Ovary (tissue), 9 donors: ENCODE results near the gene SSUH2. TPM values are rescaled to one million over a fixed set of nuclear protein-coding genes. Genes with fewer than 3 reads are reported as not detected.

ENCODE experiments used
- DNase-seq, 5 donors: peaks; one replicate each; pipeline ENCODE4 v3.0.0-alpha.2; 2019 to 2020
- H3K27ac ChIP-seq, 2 donors: fragments of 200-600 bp; one replicate each; pipeline versions ENCODE4 v1.5.1 to v1.8.0; 2019 to 2022
- H3K27me3 ChIP-seq: fragments of 200-600 bp; one replicate; pipeline ENCODE4 v1.8.0; 2022
- H3K36me3 ChIP-seq: fragments of 200-600 bp; sonication (generic); one replicate; pipeline ENCODE4 v1.5.1; 2019
- H3K4me1 ChIP-seq: one replicate; pipeline ENCODE4 v1.8.1; 2013; ENCODE audit warnings: mild to moderate bottlenecking, moderate library complexity; ENCODE audit not compliant: insufficient read depth
- H3K4me3 ChIP-seq: fragments of 200-600 bp; sonication (generic); one replicate; pipeline ENCODE4 v1.5.1; 2017
- H3K9me3 ChIP-seq, 2 donors: fragments of 200-600 bp in 1 of 2; sonication (generic) in 1 of 2; one replicate each; pipeline versions ENCODE4 v1.5.1 to v1.8.1; 2013 to 2019; ENCODE audit warnings: mild to moderate bottlenecking in 1 of 2, moderate library complexity in 1 of 2
- EP300 ChIP-seq: sonication (generic); formaldehyde crosslinking; IDR thresholded peaks from one replicate; pipeline ENCODE4 v1.6.1; 2017; ENCODE audit warnings: antibody characterized with exemption
- POLR2A ChIP-seq: fragments of 450-650 bp; IDR thresholded peaks from one replicate; pipeline ENCODE4 v1.6.1; 2017; ENCODE audit warnings: antibody characterized with exemption, mild to moderate bottlenecking, moderate library complexity
- WGBS, 3 donors: extraction: QIAGEN DNeasy Blood & Tissue Kit in 1 of 3; methylation state at CpG; one replicate each; pipeline versions ENCODE4 v1.1.5 to v1.1.7; 2013 to 2017; 5-methylcytosine and 5-hydroxymethylcytosine counted together
- intact Hi-C, 4 donors: fragments of 100-400 bp; cut with DNase I; formaldehyde crosslinking; loops; one replicate each; pipeline versions ENCODE4 v1.11.0 to v1.15.1; 2022 to 2023
- polyA plus RNA-seq, 2 donors: library from polyadenylated mRNA; stranded (reverse); fragments of 200-250 nt in 1 of 2; fragments of 350-450 nt in 1 of 2; fragmentation: Illumina TruSeq in 1 of 2; extraction: RNeasy Lipid Tissue Mini Kit (QIAGEN cat#74804) in 1 of 2; gene quantifications; one replicate each; pipeline ENCODE4 v1.2.3, GENCODE V29; 2013 to 2014
- total RNA-seq, 7 donors: library from RNA; depleted of rRNA in 2 of 7; stranded (reverse); fragments of >200 nt in 2 of 7; fragmentation: NEBNext Ultra II Directional in 3 of 7; extraction: Animal tissue kit (Norgen Biotek cat#: 25700) in 3 of 7; gene quantifications; one replicate each; pipeline versions ENCODE4 v1.1.0 to v1.2.4, GENCODE V29; 2016 to 2023
- TF ChIP-seq, protein P1 (sequence below), 3 donors: fragments of 450-650 bp in 2 of 3; fragments of 200-600 bp in 1 of 3; IDR thresholded peaks; one replicate each; pipeline versions ENCODE4 v1.5.1 to v1.8.0; 2016 to 2022; ENCODE audit warnings: antibody characterized with exemption in 3 of 3, mild to moderate bottlenecking in 1 of 3
- donor health status: DM: no; HTN: no; CAD: no; lungs with moderate emphysema.
- donor health status: DM: no; HTN: no; CAD: no.
- donor health status: Bipolar disorder and iron deficiency.
- donor health status: DM: yes; HTN: yes; CAD: no.
- donor health status: DM: no; HTN: no; CAD: no.
- donor health status: DM: yes; HTN: yes; CAD: no.

Gene SSUH2
- total and polyA plus RNA-seq, 9 donors = 0.27 to 1.6 (median 0.63) TPM; not detected in 1

DNA sequence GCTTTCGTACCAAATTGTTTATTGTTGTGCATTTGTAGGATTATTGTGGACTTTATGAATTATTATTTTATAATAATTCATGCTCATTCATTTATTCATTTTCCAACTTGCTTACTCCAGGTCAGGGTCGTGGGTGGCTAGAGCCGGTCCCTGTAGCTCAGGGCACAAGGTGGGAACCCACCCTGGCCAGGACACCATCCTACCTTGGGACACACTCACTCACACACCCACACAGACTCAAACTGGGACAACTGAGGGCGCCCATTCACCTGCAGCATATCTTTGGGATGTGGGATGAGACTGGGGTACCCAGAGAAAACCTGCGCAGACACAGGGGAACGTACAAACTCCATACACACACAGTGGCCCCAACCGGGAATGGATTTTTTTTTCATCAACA, 40.6 kb downstream of the SSUH2 start:
- peaks cover 8% of the 10 kb centered on the region for H3K4me1 ChIP-seq
- DNase-seq = no peak
- TF ChIP-seq, protein P1, sequence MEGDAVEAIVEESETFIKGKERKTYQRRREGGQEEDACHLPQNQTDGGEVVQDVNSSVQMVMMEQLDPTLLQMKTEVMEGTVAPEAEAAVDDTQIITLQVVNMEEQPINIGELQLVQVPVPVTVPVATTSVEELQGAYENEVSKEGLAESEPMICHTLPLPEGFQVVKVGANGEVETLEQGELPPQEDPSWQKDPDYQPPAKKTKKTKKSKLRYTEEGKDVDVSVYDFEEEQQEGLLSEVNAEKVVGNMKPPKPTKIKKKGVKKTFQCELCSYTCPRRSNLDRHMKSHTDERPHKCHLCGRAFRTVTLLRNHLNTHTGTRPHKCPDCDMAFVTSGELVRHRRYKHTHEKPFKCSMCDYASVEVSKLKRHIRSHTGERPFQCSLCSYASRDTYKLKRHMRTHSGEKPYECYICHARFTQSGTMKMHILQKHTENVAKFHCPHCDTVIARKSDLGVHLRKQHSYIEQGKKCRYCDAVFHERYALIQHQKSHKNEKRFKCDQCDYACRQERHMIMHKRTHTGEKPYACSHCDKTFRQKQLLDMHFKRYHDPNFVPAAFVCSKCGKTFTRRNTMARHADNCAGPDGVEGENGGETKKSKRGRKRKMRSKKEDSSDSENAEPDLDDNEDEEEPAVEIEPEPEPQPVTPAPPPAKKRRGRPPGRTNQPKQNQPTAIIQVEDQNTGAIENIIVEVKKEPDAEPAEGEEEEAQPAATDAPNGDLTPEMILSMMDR (IDR thresholded peaks at IDR 0.05) = no peak
- no peak overlapping the region for H3K27ac ChIP-seq
- intact Hi-C loops = no loop called here
- no peaks in the 10 kb centered on the region for H3K9me3 ChIP-seq
- no peaks in the 10 kb centered on the region for H3K36me3 ChIP-seq
- H3K4me3 ChIP-seq = no peak overlapping the region
- 93 to 95% (median 95%) methylated on average over 7 of the region's 7 CpGs for WGBS, 3 donors
- no peaks in the 10 kb centered on the region for H3K27me3 ChIP-seq

DNA sequence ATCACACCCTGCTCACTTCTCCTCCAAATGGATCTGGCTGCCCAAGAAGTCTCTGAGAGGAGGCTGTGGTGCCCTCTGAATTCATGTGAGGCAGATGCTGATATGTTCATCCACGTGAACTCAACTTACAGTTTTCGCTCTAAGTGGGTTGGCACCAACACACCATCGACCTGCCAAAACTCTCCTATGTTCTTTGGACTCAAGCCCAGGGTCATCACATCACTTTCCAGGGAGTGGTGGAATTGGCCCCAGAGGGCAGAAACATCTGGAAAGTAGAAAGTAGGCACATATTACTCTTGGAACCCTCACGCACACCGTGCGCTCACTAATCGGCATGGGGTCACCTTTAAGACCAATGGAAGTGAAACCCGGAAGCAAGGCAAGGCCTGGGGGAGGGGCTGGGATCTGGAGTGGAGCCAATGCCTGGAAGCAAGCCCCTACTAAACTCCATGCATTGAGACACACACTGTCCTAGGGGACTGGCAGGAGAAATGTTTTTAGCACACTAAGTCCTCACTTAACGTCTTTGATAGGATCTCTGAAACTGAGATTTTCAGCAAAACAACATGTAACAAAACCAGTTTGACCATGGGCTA, 41.4 kb downstream of the SSUH2 start:
- no peak for DNase-seq
- TF ChIP-seq EP300 (no peak), POLR2A (no peak)
- TF ChIP-seq, protein P1 (IDR thresholded peaks at IDR 0.05) = no peak

DNA sequence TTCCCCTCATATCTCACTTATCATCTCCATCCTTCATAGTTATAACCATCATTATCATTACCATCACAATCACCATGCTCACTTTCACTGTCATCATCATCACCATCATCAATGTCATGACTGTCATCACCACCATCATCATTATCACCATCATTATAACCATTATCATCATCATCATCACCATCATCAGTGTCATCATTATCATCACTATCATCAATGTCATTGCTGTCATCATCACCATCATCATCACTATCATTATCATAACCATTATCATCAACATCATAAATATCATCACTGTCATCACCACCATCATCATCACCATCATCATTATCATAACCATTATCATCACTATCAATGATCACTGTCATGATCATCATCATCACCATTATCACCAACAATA, 44.1 kb downstream of the SSUH2 start:
- Histone ChIP-seq H3K27ac (no peak overlapping the region), H3K4me1 (peaks cover 2% of the 10 kb centered on the region), H3K4me3 (no peak overlapping the region), H3K27me3 (no peaks in the 10 kb centered on the region), H3K9me3 (no peaks in the 10 kb centered on the region), H3K36me3 (no peaks in the 10 kb centered on the region)
- TF ChIP-seq EP300 (no peak), POLR2A (no peak)
- TF ChIP-seq, protein P1 (IDR thresholded peaks at IDR 0.05) = no peak
- intact Hi-C loops = no loop called here
- no peak for DNase-seq

More for the DNA sequence above, 41.4 kb downstream of the SSUH2 start:
- intact Hi-C loops = no loop called here
- Histone ChIP-seq H3K9me3 (no peaks in the 10 kb centered on the region), H3K27ac (no peak overlapping the region), H3K4me1 (peaks cover 8% of the 10 kb centered on the region), H3K36me3 (no peaks in the 10 kb centered on the region), H3K4me3 (no peak overlapping the region), H3K27me3 (no peaks in the 10 kb centered on the region)
- 52 to 57% (median 53%) methylated on average over 9 of the region's 9 CpGs for WGBS, 3 donors

DNA sequence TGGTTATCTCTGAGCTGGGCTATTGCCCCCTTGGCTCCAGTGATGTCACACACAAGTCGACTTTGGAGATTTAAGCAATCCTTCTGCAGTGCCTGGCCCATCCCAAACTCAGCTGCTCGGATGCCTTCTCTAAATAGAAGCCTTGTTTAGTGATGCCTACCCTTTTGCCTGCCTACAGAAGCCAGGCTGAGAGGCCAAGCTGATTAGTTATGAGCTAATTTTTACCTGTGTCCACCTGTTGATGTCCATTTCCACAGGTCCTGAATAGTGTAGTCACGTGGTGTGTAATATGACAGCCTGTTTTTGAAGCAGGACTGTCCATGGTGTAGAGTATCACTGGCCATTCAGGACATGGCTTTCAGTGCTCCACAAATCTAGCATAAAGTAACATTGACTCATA, 45.5 kb downstream of the SSUH2 start:
- Histone ChIP-seq H3K27ac (no peak overlapping the region), H3K36me3 (no peaks in the 10 kb centered on the region), H3K4me1 (peaks cover 2% of the 10 kb centered on the region), H3K27me3 (no peaks in the 10 kb centered on the region), H3K9me3 (no peaks in the 10 kb centered on the region), H3K4me3 (no peak overlapping the region)
- TF ChIP-seq, protein P1 (IDR thresholded peaks at IDR 0.05) = no peak
- TF ChIP-seq POLR2A (no peak), EP300 (no peak)
- WGBS, 3 donors = 69 to 83% (median 78%) methylated on average over 3 of the region's 3 CpGs
- no peak for DNase-seq
- intact Hi-C loops = no loop called here
